ENCODE results near the gene MRTFA.

MRTFA gene

DNA sequence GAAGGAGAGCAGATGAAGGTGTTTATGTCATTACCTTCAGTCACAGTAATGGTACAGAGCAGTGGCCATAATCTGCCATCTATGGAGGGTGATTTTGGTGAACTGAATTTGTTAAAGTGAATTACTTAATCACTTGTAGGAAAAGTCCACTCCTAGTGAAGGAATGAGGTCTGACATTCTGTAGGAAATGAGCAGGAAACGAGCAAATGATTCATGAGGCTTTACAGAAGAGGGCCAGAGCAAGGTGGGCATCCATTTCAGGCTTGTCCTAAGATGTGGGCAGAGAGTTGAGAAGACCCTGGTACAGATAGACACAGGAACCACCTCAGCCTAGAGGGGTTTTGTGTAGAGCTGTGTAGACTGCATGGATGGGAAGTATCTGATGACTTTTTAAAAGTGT, 272.1 kb downstream of the MRTFA start:
- no peak for DNase-seq (ENCODE audit: low spot score)
- TF ChIP-seq, protein P1, sequence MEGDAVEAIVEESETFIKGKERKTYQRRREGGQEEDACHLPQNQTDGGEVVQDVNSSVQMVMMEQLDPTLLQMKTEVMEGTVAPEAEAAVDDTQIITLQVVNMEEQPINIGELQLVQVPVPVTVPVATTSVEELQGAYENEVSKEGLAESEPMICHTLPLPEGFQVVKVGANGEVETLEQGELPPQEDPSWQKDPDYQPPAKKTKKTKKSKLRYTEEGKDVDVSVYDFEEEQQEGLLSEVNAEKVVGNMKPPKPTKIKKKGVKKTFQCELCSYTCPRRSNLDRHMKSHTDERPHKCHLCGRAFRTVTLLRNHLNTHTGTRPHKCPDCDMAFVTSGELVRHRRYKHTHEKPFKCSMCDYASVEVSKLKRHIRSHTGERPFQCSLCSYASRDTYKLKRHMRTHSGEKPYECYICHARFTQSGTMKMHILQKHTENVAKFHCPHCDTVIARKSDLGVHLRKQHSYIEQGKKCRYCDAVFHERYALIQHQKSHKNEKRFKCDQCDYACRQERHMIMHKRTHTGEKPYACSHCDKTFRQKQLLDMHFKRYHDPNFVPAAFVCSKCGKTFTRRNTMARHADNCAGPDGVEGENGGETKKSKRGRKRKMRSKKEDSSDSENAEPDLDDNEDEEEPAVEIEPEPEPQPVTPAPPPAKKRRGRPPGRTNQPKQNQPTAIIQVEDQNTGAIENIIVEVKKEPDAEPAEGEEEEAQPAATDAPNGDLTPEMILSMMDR (IDR thresholded peaks at IDR 0.05; ENCODE audit: extremely low read depth, missing control alignments) = no peak

DNA sequence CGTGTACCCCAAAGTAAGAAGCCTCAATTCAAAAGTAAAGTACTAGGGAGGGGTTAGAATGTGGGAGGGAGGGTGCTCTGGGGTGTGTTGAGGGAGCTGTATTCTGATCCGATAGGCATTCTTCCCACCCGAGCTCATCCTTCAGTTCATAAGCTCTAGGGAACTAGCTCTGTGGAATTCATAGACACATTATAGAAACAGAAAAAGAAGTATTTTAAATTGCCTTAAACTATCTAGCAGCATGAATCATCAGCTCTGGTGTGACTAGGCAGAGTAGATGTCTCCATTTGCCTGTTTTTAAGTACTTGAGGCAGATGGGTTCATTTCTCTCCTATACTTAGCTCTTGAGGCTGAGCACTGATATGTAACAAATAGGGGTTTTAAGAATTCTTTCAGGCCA, 273.5 kb downstream of the MRTFA start:
- TF ChIP-seq, protein P1 (IDR thresholded peaks at IDR 0.05; ENCODE audit: extremely low read depth, missing control alignments) = no peak

DNA sequence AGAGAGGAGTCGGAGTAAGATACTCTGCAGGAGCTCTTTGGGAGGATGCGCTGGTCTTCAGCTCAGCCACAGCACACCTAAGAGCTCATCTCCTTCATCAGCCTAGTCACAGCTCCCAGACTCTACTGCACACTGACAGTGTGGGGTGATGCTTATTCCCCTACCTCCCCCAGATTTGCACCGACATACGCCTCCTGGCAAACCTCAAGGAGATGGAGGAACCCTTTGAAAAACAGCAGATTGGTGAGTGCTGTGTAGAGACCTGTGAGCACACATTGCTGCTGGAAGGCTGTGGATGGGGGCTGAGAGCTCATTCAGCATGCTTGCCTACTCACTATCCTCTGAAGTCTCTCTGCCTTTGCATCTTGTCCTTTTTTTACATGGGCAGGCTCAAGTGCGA, 275.4 kb downstream of the MRTFA start:
- TF ChIP-seq, protein P1 (IDR thresholded peaks at IDR 0.05; ENCODE audit: extremely low read depth, missing control alignments) = no peak
- DNase-seq (ENCODE audit: low spot score) = no peak

More for the DNA sequence above, 273.5 kb downstream of the MRTFA start:
- no peak for DNase-seq (ENCODE audit: low spot score)

Measured in GM20000 (cell line).